Epithelial cell of esophagus (primary cell): ENCODE data around the gene DYRK1A.
A peak's percentile ranks its signal among the peaks of the same experiment; 100 is the strongest.

Source experiments
- DNase-seq: peaks from one replicate; pipeline ENCODE4 v3.0.0; 2010; ENCODE audit warnings: low read depth
- H3K4me3 ChIP-seq: 2 replicates; pipeline ENCODE4 v1.5.1; 2011; ENCODE audit warnings: mild to moderate bottlenecking, low read length, control low read depth
- TF ChIP-seq, protein P1 (sequence below): IDR thresholded peaks from 2 replicates; pipeline ENCODE4 v1.5.1; 2011; ENCODE audit warnings: low read depth, mild to moderate bottlenecking, low read length, control low read depth, inconsistent platforms; ENCODE audit not compliant: insufficient read depth; ENCODE audit errors: missing control alignments

DYRK1A gene

DNA sequence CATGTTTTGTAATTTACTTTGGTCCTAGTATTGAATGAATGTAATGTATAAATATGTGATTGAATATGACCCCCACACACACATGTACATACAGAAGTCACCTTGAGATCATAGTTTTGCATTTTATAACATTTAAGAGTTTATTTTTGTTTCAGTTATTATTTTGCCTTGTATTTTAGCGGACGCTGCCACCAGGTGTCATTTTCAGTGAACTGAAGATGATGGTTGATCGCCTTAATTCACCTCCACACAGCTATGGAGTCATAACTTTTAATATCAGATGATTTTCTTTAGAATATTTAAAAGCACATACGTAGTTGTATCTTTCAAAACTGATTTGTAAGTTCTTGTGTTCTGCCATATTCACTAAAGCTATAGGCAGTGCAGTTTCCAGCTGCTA lies 130.4 kb downstream of the DYRK1A start:
- TF ChIP-seq, protein P1, sequence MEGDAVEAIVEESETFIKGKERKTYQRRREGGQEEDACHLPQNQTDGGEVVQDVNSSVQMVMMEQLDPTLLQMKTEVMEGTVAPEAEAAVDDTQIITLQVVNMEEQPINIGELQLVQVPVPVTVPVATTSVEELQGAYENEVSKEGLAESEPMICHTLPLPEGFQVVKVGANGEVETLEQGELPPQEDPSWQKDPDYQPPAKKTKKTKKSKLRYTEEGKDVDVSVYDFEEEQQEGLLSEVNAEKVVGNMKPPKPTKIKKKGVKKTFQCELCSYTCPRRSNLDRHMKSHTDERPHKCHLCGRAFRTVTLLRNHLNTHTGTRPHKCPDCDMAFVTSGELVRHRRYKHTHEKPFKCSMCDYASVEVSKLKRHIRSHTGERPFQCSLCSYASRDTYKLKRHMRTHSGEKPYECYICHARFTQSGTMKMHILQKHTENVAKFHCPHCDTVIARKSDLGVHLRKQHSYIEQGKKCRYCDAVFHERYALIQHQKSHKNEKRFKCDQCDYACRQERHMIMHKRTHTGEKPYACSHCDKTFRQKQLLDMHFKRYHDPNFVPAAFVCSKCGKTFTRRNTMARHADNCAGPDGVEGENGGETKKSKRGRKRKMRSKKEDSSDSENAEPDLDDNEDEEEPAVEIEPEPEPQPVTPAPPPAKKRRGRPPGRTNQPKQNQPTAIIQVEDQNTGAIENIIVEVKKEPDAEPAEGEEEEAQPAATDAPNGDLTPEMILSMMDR: peak; percentile 19
- peak; percentile 23 for DNase-seq
- H3K4me3 ChIP-seq: no peak overlapping the region

DNA sequence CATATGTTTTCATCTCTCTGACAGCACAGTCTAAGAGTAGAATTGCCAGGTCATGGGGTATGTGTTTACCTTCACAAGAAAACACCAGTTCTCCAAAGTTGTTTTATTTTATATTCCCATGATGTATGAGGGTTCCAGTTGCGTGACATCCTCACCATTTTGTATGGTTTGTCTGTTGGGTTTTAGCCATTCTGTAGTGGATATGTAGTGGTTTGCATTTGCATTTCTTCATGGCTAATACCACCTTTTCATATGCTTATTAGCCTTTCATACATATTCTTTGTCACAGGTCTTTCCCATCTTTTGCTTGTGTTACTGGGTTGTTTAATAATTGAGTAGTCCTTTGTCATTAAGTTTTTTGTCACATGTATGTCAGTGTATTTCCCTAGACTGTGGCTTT lies 132.1 kb downstream of the DYRK1A start:
- TF ChIP-seq, protein P1: no peak
- DNase-seq: no peak
- H3K4me3 ChIP-seq: no peak overlapping the region

DNA sequence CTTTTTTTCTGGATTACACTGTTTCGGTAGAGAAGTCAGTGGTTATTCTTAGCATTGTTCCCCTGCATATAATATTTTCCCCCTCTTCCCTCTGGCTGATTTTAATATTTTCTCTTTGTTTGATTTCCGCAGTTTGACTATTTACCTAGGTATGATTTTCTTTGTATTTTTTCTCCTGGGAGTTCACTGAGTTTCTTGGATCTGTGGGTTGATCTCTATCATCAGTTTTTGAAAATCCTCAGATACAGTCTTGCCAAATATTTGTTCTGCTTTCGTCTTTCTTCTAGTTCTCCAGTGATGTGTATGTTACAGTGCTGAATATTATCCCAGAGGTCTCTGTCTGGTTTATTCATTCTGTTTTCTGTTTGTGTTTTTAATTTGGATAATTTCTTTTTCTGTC lies 136.4 kb downstream of the DYRK1A start:
- TF ChIP-seq, protein P1: no peak
- DNase-seq: no peak
- H3K4me3 ChIP-seq: no peak overlapping the region

DNA sequence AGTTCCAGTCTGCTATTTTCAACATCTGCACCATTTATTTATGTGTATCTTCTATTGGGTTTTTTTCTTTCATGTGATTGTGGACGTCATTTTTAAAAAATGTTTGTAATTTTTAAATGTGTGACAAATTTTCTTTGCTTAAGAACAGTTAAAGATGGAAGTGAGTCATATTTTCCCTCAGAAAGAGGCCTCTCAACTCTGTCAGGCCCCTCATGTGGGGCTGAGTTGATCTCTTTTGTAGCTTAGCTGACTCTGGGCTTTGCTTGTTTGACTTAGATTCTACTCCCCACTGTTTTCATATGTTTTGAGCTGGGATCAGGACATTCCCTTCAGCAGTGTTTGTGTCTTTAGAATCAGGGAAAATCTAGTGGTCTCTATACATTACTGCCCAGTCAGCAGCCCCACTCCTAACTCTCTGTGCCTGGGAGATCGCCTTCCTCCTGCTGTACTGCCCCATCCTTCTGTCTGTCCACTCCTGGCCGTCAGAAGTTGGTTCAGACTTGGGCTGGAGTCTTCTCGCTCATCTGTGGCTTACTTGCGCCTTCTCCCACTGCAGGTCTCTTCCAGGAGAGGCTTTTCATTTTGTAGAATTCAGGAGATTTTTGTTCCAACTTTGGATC lies 137.4 kb downstream of the DYRK1A start:
- TF ChIP-seq, protein P1: no peak
- H3K4me3 ChIP-seq: no peak overlapping the region
- DNase-seq: no peak

DNA sequence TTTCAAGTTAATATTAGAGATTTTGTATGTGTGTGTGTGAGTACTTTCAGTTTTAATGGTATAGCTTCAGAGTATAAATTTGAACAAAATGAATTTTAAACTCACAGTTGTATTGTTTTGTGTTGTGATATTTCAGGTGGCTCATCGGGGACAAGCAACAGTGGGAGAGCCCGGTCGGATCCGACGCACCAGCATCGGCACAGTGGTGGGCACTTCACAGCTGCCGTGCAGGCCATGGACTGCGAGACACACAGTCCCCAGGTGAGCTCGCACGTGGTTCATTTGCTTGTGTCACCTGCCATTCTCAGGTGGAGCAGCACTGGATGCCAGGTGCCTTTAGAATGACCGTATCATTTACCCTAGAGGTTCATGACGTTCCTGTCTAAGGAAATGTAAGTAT lies 139.4 kb downstream of the DYRK1A start:
- no peak overlapping the region for H3K4me3 ChIP-seq
- DNase-seq: no peak
- TF ChIP-seq, protein P1: no peak

DNA sequence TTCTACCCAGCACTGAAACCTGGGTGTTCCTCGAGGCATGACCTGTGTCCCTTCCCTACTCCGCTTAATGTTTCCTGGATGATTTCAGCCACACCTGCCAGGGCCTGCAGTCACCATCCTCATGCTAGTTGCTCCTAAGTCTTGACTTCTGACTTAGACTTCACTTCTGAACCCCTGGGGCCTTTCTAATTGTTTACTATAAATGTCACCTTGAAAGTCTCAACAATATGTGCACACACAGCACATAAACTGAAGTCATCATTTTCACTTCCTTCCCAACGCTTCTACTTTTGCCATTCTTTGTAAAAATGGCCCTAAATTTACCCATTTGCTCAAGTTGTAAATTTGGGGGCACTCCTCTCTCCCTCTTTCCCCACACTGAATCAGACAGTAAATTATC lies 141.1 kb downstream of the DYRK1A start:
- TF ChIP-seq, protein P1: no peak
- DNase-seq: no peak
- H3K4me3 ChIP-seq: no peak overlapping the region

DNA sequence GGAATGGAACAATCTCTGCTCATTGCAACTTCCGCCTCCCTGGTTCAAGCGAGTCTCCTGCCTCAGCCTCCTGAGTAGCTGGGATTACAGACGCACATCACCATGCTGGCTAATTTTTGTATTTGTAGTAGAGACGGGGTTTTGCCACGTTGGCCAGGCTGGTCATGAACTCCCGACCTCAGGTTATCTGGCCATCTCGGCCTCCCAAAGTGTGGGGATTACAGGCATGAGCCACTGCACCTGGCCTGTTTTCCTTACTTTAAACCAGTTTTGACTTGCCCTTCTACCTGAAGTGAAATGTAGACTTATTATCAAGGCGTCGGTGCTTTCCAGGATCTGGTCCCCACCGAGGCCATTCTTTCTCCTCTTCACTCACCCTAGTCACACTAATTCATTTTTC lies 141.8 kb downstream of the DYRK1A start:
- H3K4me3 ChIP-seq: no peak overlapping the region
- no peak for DNase-seq
- TF ChIP-seq, protein P1: no peak
